ENCODE data around the gene NNMT.

Gene NNMT

DNA sequence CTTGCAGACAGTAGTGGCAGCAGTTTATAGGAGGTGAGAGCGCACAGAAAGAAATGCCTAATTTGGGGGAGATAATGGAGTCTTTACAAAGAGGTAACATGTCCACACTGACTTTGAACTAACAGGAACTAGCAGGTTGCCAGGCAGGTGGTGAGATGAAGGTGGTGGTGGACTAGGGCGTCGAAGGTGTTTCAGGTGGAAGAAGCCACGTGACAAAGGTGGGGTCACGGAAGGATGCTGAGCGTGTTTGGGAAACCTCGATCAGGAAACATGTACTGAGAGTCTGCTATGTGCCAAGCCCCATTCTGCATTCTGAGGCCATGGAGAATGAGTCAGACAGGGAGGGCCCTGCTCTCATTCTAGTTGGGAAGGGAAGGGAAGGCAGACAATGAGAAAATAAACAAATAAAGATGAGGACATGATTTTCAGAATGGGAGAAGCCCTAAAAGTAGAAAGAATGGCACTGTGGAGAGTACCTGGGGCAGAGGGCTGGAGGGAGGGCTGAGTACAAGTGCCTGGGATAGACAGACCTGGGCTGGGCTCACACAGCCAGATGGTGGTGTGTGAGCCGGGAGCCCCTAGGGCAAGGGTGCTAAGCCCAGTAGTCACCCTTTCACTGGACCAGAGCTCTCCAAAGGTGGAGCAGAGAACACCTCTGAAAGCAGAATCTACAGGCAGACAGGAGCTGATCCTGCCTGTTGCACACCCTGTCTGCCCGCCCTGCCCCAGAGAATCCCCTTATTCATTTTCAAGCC, 16.2 kb upstream of the NNMT start:
- H3K9ac ChIP-seq = no peak overlapping the region

DNA sequence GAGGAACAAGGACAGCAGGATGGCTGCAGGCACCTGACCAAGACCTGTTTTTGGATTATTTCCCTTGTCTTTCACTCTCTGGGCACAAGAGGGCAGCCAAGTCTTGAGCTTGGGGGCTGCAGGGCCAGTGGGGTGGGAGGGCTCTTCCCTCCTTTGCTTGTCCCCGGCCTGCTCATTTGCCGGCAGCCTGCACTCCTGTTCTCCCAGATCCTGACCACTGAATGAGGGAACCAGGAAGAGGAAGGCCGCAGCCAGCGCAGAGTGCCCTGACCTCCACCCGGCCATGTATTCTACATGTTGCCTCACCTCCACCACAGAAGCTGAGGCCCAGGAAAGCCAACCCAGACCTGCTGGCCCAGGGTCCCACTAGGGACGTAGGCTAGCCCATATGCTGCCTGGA, 15.5 kb upstream of the NNMT start:
- Histone ChIP-seq H3K4me3 (no peak overlapping the region), H3K4me2 (no peak overlapping the region), H3K27me3 (no peaks in the 10 kb centered on the region)

More for the DNA sequence above, 16.2 kb upstream of the NNMT start:
- H3K4me1 ChIP-seq = no peaks in the 10 kb centered on the region
- H3K27ac ChIP-seq = no peak overlapping the region
- no peaks in the 10 kb centered on the region for H3K27me3 ChIP-seq
- 0 out of 22 replicates have a peak, but pooled peaks cover 0 to 6% (median 0%) of the 10 kb centered on the region in 11 experiments for H4K20me1 ChIP-seq
- no peaks in the 10 kb centered on the region for H3K36me3 ChIP-seq
- H3K9me3 ChIP-seq (replicated peaks in 1 of 11) = no peaks in the 10 kb centered on the region
- no peak overlapping the region for H3K4me2 ChIP-seq
- no peak for TF ChIP-seq Cebpa-rat (IDR thresholded peaks at IDR 0.05)
- no peak overlapping the region for H3K4me3 ChIP-seq

DNA sequence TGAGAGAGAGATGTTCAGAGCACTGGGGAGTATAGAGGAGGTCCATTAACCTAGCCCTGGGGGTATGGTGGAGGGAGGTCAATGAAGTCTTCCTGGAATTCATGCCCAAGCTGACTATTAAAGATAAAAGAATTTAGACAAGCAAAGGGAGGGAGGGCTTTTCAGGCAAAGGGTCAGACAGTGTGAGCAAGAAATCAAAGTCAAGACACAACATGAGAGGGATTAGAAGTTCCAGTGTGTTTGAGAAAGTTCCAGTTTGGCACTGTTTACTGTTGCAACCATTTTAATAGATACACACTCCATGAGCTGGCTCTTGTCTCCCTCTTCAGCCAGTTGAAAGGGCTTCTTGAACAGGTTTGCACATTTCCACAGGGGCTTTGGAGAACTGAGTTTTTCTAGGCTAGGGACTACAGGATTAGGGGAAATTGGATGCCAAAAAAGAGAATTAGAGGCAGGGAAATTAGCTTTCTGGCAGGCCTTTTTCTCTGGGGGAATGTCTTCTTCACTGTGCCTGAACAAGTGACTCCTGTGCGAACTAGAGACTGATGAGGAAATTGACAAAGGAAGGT, 14.7 kb upstream of the NNMT start:
- TF ChIP-seq Cebpa-rat (IDR thresholded peaks at IDR 0.05) = no peak
- Histone ChIP-seq H3K36me3 (no peaks in the 10 kb centered on the region), H3K27ac (no peak overlapping the region), H3K4me3 (no peak overlapping the region), H3K4me1 (peaks cover 0 to 4% (median 0%) of the 10 kb centered on the region in 10 experiments; a peak in 1 of 20 replicates), H3K9me3 (replicated peaks in 1 of 11) (no peaks in the 10 kb centered on the region), H3K4me2 (no peak overlapping the region), H3K27me3 (no peaks in the 10 kb centered on the region), H3K9ac (no peak overlapping the region), H4K20me1 (0 out of 22 replicates have a peak, but pooled peaks cover 0 to 6% (median 0%) of the 10 kb centered on the region in 11 experiments)

More for the DNA sequence above, 15.5 kb upstream of the NNMT start:
- Histone ChIP-seq H4K20me1 (0 out of 22 replicates have a peak, but pooled peaks cover 0 to 6% (median 0%) of the 10 kb centered on the region in 11 experiments), H3K9ac (no peak overlapping the region), H3K36me3 (no peaks in the 10 kb centered on the region), H3K4me1 (peaks cover 0 to 3% (median 0%) of the 10 kb centered on the region in 10 experiments; a peak in 1 of 20 replicates), H3K9me3 (replicated peaks in 1 of 11) (no peaks in the 10 kb centered on the region), H3K27ac (no peak overlapping the region)
- no peak for TF ChIP-seq Cebpa-rat (IDR thresholded peaks at IDR 0.05)

DNA sequence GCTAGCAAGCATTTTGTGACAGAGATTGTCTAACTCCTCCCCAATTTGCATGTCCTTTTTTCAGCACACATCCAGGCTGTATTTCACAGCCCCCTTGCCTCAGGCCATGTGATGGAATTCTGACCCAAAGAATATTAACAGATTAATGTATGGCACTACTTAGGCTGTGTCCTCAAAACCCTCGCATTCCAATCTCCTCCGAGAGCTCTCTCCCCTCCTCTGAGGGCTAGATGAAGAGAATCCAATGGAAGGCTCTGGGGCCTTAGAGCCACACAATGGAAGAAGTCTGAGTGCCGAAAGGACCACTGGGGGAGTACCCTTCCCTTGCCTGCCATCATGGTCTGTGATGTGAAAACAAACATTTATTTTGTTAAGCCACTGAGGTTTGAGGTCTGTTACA, 13.7 kb upstream of the NNMT start:
- no peak overlapping the region for H3K27ac ChIP-seq
- H3K4me3 ChIP-seq = no peak overlapping the region
- H4K20me1 ChIP-seq = 0 out of 22 replicates have a peak, but pooled peaks cover 0 to 6% (median 0%) of the 10 kb centered on the region in 11 experiments
- H3K9ac ChIP-seq = no peak overlapping the region
- H3K27me3 ChIP-seq = no peaks in the 10 kb centered on the region
- no peaks in the 10 kb centered on the region for H3K36me3 ChIP-seq
- H3K9me3 ChIP-seq (replicated peaks in 1 of 11) = no peaks in the 10 kb centered on the region
- no peak overlapping the region for H3K4me2 ChIP-seq
- H3K4me1 ChIP-seq = peaks cover 0 to 4% (median 0%) of the 10 kb centered on the region in 10 experiments; a peak in 1 of 20 replicates
- no peak for TF ChIP-seq Cebpa-rat (IDR thresholded peaks at IDR 0.05)

DNA sequence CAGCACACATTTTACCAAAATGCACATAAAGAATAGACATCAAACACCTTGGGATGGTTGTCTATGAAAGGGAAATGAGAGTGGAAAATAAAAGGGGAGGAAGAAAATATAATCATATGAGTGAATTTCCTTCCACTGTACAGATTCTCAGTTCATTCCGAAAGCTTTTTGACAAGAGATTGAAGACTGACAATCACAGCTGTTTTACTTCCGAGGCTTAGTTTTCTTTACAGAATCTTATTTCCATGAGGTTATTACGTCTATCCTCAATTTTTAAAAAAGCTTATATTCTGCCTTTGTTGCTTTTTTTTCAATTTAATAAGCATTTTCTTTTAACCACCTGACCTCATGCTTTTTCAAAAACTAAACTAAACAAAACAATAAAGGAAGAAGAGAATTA, 12.8 kb upstream of the NNMT start:
- H3K4me1 ChIP-seq = peaks cover 0 to 4% (median 0%) of the 10 kb centered on the region in 10 experiments; a peak in 1 of 20 replicates

DNA sequence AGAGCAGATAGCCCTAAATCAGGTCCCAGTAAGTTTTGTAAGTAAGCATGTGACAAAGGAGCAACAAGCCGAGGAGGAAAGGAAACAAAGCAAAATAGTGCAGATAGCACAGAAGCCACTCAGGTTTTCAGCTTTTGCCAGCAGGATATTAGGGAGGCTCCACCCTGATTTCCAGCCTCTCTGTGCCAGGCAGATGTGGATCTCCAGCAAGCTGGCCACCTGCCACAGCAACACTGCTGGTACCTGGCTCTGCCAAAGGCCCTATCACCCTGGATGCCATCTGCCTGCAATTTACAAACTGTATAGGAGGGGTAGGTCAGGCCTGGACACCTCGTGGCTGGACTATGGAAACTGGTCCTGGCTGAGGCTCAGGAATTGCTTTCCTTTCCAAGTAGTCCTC, 12.2 kb upstream of the NNMT start:
- peaks cover 0 to 4% (median 0%) of the 10 kb centered on the region in 10 experiments; a peak in 1 of 20 replicates for H3K4me1 ChIP-seq
- no peaks in the 10 kb centered on the region for H3K9me3 ChIP-seq (replicated peaks in 1 of 11)
- H3K36me3 ChIP-seq = no peaks in the 10 kb centered on the region
- no peak overlapping the region for H3K9ac ChIP-seq
- no peak overlapping the region for H3K4me2 ChIP-seq
- 0 out of 22 replicates have a peak, but pooled peaks cover 0 to 6% (median 0%) of the 10 kb centered on the region in 11 experiments for H4K20me1 ChIP-seq
- no peak overlapping the region for H3K27ac ChIP-seq
- no peak overlapping the region for H3K4me3 ChIP-seq
- H3K27me3 ChIP-seq = no peaks in the 10 kb centered on the region
- no peak for TF ChIP-seq Cebpa-rat (IDR thresholded peaks at IDR 0.05)

More for the DNA sequence above, 12.8 kb upstream of the NNMT start:
- no peaks in the 10 kb centered on the region for H3K9me3 ChIP-seq (replicated peaks in 1 of 11)
- no peak overlapping the region for H3K4me3 ChIP-seq
- no peak for TF ChIP-seq Cebpa-rat (IDR thresholded peaks at IDR 0.05)
- H3K27ac ChIP-seq = no peak overlapping the region
- no peaks in the 10 kb centered on the region for H3K27me3 ChIP-seq
- no peak overlapping the region for H3K9ac ChIP-seq
- no peak overlapping the region for H3K4me2 ChIP-seq
- 0 out of 22 replicates have a peak, but pooled peaks cover 0 to 6% (median 0%) of the 10 kb centered on the region in 11 experiments for H4K20me1 ChIP-seq
- H3K36me3 ChIP-seq = no peaks in the 10 kb centered on the region

DNA sequence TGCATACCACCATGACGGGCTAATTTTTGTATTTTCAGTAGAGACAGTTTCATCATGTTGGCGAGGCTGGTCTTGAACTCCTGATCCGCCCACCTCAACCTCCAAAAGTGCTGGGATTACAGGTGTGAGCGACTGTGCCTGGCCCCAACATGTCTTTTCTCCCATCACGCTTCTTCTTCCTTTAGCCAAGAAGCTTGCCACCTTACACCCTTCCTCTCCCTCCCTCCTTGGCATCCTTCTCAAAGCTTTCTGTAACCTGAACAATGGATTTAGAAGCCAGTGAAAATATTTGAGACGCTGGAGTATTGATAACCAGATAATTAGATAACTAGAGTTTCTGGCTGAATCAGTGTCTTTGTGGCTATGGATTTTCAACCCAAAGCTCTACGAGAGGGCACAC, 11.3 kb upstream of the NNMT start:
- H3K4me1 ChIP-seq = peaks cover 0 to 4% (median 0%) of the 10 kb centered on the region in 10 experiments; a peak in 1 of 20 replicates
- H3K9me3 ChIP-seq (replicated peaks in 1 of 11) = no peaks in the 10 kb centered on the region
- no peak overlapping the region for H3K4me3 ChIP-seq
- H3K9ac ChIP-seq = no peak overlapping the region
- no peaks in the 10 kb centered on the region for H4K20me1 ChIP-seq
- TF ChIP-seq Cebpa-rat (IDR thresholded peaks at IDR 0.05) = no peak
- no peaks in the 10 kb centered on the region for H3K36me3 ChIP-seq
- H3K27me3 ChIP-seq = no peaks in the 10 kb centered on the region
- H3K27ac ChIP-seq = no peak overlapping the region
- no peak overlapping the region for H3K4me2 ChIP-seq

DNA sequence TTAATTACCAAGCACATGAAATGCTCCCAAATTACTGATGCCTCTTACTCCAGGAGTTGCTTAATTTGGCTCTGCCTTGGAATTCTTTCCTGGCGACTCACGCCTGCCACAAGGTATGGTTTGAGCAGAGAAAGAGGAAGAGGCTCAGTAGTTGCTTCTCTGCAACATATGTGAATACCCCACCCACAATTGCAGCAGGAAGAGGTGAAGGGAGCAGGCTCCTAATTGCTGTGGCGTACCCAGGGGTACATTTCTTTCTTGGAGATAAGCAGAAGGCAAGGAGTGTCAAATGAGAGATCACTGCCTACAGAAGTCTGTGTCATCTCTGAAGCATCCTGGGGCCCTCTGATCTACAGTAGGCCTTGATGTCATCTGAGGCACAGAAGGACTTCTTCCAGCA, 10.6 kb upstream of the NNMT start:
- H4K20me1 ChIP-seq = no peaks in the 10 kb centered on the region
- no peaks in the 10 kb centered on the region for H3K9me3 ChIP-seq (replicated peaks in 1 of 11)
- H3K27me3 ChIP-seq = no peaks in the 10 kb centered on the region
- no peak overlapping the region for H3K27ac ChIP-seq
- H3K4me1 ChIP-seq = peaks cover 0 to 4% (median 0%) of the 10 kb centered on the region in 10 experiments; a peak in 1 of 20 replicates
- TF ChIP-seq Cebpa-rat (IDR thresholded peaks at IDR 0.05) = no peak
- H3K4me2 ChIP-seq = no peak overlapping the region
- H3K9ac ChIP-seq = no peak overlapping the region
- H3K36me3 ChIP-seq = no peaks in the 10 kb centered on the region
- no peak overlapping the region for H3K4me3 ChIP-seq

DNA sequence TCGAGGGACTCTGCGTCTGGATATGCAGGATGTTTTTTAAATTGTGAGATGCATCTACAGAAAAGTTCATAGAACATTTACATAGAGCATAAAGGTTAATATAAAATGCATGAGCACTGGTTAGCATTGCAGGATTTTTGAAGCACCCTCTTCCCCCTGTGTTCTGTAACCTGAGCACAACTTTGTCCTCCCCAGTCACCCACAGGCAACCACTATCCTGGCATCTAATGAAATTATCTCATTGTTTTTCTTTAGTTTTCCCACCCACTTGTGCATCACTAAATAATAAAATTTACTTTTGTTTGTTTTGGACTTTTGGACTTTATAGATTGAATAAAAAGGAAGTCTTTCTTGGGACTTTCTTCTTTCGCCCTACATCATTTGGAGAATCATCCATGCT, 10.0 kb upstream of the NNMT start:
- H3K4me2 ChIP-seq = no peak overlapping the region
- no peaks in the 10 kb centered on the region for H3K36me3 ChIP-seq
- H3K27ac ChIP-seq = no peak overlapping the region
- peaks cover 0 to 4% (median 0%) of the 10 kb centered on the region in 10 experiments; a peak in 1 of 20 replicates for H3K4me1 ChIP-seq
- H3K9me3 ChIP-seq (replicated peaks in 1 of 11) = no peaks in the 10 kb centered on the region
- no peak overlapping the region for H3K9ac ChIP-seq
- H3K27me3 ChIP-seq = no peaks in the 10 kb centered on the region
- no peak for TF ChIP-seq Cebpa-rat (IDR thresholded peaks at IDR 0.05)
- H4K20me1 ChIP-seq = no peaks in the 10 kb centered on the region
- no peak overlapping the region for H3K4me3 ChIP-seq
